ENCODE results near the gene ELP1.
"Not testable (repeated sequence)": the region's sequence is repeated elsewhere in the genome, so short reads cannot be mapped to it uniquely, and the experiment has no call there.

Gene ELP1

DNA sequence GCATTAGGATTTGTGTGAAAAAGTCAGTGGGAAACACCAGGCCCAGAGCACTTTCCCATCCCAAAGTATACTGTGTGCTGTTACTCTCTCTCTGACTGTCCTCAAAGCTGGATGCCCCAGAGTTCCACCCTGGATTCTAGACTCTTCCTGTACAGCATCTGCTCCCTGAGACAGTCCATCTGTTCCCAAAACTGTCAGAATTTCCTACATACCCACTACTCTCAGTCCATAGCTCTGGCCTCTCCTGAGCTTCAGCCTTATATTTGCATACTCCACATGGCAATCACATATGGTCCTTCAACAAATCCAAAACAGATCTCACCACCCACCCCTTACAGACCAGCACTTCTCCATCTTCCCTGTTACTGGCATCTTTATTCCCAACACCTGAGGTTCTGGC is 9.5 kb downstream of the ELP1 start:
- DNase-seq (ENCODE audit: low read depth, low spot score), result no peak

DNA sequence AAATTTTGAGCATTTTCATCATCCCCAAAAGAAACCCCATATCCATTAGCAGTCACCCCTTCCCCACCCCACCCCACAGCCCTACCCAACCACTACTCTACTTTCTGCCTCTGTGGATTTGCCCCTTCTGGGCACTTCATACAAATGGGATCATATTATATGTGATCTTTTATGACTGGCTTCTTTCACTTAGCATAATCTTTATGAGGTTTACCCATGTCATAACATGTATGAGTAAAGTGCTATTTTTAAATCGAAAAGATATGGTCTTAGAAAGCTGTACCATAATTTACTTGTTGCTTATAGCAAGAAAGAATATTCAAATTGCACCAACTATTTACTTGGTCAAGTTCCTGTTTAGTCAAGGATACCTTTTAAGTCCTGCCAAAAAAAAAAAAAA is 12.7 kb downstream of the ELP1 start:
- no peak for DNase-seq (ENCODE audit: low read depth, low spot score)

DNA sequence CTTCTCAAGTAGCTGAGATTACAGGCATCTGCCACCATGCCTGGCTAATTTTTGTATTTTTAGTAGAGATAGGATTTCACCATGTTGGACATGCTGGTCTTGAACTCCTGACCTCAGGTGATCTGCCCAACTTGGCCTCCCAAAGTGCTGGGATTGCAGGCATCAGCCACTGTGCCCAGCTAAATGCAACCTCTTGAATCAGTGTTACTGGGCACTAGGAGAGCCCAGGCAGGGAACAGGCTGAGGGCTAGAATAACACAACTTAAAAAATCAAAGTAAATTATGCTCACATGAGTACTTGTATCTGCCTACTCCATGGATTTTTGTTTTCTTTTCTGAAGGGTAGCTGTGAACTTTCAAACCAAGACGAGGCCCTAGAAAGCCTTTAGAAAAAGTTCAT is 13.5 kb downstream of the ELP1 start:
- DNase-seq (ENCODE audit: low read depth, low spot score), result not testable (repeated sequence)

DNA sequence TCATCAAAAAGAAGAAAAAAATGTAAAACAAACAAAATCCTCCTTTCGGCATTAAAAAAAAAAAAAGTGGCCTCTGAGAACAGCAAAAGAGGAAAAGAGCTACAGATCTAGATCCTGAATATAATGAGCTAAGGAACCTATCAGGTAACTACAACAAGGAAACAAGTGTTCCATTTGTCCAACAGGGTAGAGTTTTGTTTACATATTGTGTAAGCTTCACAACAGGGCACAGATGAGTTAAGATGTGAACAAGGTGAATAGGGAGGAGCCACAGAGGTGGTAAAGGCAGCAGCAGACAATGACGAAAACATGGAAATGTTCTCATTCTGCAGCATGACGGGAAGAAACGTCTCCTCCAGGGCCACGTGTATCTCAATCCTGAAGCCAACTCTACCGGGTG is 14.4 kb downstream of the ELP1 start:
- no peak for DNase-seq (ENCODE audit: low read depth, low spot score)

DNA sequence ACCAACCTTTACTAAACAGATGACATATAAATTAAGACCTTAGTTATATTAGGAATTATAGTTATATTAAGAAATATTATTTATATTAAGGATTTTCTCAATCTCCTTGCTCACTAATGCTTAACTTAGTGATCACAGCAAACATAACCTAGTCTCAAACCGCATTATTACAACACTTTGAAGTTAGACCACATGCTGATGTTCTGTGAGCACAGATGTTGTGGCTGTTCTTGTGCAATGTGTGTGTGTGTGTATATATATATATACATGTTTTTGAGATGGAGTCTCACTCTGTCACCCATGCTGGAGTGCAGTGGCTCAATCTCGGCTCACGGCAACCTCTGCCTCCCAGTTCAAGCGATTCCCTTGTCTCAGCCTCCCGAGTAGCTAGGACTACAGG is 20.5 kb downstream of the ELP1 start:
- DNase-seq (ENCODE audit: low read depth, low spot score), result no peak

DNA sequence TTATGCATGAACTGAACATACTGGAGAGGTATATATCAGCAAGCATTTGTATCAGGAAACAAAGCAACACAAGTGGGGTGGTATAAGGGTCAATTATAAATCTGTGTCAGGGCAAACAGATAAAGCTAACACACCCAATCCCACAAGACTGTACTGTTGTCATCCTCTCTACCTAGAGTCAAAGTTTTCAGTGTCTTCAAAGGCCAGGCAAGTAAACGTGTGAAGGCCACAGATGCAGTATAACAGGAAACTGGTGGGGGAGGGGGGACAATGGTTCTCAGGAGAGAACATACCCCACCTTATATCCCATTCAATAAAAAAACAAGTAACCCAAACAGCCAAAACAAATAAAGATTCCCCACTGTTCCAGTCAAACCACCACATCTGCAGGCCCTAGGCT is 22.1 kb downstream of the ELP1 start:
- DNase-seq (ENCODE audit: low read depth, low spot score), result no peak

DNA sequence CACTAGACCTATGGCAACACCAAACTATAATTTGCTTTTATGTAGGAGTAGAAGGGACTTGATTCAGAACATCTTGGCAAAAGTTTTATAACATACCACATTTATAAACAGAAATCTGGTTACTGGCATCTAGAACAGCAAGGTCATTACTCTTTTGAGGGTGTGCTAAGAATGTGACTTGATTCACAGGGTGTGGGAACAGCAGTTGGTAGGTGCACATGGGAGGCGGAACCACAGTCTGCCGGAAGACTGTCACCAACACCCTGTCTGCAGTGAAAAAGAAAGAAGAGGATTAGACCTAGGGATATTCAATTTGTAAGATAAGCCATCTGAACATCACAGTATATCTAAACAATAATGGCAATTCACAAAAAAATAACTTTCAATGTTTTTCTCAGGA is 23.0 kb downstream of the ELP1 start:
- DNase-seq (ENCODE audit: low read depth, low spot score), result no peak

DNA sequence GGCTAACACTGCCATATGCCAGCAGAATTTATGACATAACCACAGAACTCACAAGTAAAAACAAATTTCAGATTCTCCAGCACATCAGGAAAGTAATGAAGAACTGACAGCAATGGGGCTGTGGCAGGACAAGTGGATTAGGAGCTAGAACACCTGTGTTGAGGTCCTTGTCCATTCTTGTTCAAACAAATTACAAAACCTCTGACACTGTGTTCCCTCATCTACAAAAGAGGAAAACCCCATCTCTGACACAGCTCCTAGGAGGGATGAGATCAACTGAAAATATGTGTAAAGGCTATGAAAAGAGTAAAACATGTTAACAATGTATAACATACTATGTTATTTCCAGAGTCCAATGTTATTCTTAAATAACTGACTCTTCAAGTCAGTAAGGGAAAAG is 23.5 kb downstream of the ELP1 start:
- no peak for DNase-seq (ENCODE audit: low read depth, low spot score)

DNA sequence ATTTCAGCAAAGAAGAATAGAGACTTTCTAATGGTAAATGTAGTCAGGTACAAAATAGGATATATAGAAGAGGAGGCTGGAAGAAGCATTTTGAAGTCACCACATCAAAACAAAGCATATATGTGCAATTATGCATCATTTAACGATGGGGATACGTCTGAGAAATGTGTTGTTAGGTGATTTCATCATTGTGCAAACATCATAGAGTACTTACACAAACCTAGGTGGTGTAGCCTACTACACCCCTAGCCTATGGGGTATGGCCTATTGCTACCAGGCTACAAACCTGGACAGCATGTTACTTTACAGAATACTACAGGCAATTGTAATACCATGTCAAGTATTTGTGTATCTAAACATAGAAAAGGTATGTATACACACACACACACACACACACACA is 28.4 kb downstream of the ELP1 start:
- no peak for DNase-seq (ENCODE audit: low read depth, low spot score)

DNA sequence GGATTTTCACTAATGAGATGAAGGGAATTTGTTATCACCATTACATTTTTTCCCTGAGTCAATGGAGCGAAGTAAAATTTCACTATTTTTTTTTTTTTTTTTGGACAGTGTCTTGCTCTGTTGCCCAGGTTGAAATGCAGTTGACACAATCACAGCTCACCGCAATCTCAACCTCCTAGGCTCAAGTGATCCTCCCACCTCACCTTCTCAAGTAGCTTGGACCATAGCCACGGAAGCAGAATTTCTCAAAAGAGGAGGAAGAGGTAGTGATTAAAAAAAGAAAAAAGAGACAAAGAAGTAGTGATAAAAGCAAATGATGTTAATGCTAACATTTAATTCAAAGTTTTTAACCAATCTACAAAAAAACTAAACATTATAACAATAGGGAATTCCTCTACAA is 29.8 kb downstream of the ELP1 start:
- no peak for DNase-seq (ENCODE audit: low read depth, low spot score)

DNA sequence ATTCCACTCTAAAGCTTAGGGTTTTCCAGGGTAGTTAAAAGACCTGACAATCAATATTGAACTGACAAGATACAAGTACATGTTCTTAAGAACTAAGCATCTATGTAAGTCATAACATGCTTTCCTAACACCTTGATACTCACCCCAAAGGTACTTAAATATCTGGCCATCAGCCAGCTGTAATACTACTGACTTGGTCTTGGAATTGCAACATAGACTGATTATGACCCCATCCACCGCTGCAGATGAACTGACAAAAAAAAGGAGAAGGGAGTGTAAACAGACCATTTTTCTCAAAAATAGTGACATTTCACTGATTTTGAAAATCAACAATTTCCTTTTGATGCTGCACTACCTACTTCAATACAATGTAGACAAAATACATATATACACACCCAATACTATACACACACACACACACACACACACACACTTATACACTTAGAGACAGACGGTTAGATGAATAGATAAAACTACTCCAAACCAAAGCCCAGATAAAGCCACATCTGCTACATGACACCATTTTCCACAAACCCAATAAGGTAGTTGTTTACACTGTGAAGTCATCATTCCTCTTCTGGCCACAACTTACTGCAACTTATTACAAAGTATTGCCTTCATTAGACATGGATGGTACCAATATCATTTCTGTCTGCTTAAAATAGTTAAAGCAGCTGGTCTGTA is 30.4 kb downstream of the ELP1 start:
- DNase-seq (ENCODE audit: low read depth, low spot score), result no peak

DNA sequence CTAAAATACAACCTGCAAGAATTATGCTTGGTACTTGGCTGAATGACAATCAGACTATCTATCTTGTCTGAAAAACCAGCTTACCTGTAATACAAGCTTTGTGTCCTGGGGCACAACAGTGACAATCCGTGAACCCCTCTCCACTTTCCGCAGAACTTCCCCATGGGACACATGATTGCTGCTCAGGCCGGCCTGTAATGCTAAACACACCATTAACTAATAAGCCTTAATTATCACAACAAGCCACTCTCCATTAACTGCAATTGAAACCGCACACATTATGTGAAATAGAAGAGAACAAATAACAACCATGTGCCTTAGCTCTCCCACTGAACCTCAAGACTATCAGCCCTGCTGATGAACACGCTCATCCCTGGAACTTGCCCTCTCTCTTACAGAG is 33.7 kb downstream of the ELP1 start:
- DNase-seq (ENCODE audit: low read depth, low spot score), result no peak

DNA sequence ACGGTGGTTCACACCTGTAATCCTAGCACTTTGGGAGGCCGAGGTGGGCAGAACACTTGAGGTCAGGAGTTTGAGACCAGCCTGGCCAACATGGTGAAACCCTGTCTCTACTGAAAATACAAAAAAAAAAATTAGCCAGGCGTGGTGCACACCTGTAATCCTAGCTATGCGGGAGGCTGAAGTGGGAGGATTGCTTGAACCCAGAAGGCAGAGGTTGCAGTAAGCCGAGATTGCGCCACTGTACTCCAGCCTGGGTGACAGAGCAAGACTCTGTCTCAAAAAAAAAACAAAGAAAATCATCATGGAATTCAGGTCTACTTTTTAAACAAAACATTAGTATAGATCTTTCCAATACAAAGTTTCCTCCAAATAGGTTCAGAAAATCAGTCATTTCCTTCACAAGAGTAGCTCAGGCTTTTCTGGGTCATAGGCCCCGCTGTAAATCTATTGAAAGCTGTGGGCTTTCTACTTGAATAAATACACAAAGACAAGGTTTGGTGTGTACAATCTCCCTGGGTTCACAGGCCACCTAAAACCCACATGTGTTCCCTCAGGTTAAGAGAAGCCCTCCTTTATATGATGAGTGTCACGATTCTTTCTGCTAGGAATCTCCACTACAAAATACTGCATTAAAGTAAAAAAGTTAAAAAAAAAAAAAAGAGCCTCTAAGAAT is 34.8 kb downstream of the ELP1 start:
- DNase-seq (ENCODE audit: low read depth, low spot score), result not testable (repeated sequence)

DNA sequence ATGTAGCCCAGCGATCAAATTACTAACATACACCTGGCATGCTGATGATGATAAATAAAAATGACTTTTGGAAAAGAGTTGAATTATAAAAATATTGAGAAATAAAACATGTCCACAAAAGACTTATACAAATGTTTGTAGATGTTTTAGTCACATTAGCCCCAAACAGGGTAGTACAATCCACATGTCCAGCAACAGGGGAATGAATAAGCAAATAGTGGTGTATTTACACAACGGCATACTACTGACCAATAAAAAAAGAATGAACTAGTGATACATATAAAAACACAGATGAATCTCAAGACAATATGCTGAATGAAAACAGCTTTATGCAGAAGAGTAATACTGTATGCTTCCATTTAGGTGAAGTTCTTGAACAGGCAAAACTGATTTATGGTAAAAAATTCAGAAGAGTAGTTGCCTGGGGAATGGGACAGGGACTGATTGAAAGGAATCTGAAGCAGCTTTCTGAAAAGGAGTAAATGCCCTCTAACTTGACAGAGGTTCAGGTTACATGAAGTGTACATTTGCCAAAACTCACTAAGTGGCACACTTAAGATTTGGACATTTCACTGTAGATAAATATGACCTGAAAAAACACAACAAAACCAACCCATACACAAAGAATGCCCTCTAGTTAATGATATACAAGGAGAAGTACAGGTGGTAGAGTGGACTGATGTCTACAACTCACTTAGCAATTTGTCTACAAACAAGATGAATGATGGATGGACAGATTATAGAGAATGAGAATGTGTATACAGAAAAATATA is 36.4 kb downstream of the ELP1 start:
- no peak for DNase-seq (ENCODE audit: low read depth, low spot score)

DNA sequence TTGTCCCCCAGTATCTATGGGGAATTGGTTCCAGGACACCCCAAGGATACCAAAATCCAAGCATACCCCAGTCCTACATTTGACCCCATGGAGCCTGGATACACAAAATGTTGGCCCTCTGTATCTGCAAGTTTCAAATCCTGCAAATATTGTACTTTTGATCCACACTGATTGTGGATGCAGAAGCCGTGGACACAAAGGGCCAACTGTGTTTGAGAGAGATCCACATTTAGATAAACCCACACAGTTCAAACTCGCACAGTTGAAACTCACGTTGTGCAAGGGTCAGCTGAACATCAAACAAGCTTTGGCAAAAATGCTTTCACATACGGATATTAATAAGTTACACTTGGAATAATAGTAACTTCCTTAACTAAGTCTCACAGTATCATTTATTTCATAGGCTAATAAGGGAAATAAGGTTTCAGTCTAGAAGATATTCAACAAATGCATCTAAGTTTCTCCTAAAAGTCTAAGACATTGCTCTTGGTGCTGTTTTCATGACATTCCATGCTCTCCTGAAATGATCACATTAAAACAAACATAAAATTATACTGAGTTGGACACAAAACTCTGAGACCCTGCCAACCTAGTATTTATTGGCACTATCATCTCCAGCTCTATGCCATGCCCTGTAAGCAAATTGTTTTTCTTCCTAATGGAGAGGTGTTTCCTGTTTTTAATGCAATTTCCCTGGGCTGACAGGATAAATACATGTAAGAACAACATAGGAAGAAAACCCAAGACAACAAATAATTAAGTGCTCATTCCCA is 39.5 kb downstream of the ELP1 start:
- DNase-seq (ENCODE audit: low read depth, low spot score), result no peak

DNA sequence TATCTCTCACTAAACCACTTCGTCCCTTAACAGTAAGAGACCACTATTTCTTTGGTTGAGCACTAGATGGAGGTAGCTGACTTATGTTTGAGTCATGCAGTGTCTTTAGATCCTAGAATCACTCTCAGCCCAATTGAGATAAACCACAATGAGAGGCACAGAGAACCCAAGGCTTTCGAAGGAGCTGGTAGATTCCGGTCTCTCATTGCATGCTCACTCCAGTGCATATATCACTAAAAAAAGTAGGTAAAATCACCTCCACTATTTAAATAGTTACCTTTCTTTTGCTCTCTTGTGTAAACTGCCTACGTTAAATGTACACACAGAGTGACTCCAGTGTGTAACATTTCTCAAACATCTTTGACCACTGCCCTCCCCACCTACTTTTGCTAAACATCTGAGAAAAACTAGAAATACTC is 44.3 kb downstream of the ELP1 start:
- no peak for DNase-seq (ENCODE audit: low read depth, low spot score)

DNA sequence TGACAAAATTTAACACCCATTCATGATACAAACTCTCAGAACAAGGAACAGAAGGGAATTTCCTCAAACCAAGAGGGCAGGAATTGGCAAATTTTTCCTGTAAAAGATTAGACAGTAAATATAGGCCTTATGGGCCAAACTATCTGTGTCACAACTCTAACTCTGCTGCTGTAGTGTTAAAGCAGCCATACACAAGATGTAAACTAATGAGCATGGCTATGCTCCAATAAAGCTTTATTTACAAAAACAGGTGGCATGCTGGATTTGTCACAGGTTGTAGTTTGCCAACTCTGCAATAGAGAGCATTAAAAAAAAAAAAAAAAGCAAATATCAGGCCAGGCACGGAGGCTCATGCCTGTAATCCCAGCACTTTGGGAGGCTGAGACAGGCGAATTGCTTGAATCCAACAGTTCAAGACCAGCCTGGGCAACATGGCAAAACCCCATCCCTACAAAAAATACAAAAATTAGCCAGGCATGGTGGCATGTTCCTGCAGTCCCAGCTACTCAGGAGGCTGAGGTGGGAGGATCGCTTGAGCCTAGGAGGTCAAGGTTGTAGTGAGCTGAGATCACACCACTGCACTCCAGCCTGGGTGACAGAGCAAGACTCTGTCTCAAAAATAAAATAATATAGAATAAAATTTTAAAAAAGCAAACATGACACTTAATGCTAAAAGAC is 47.2 kb downstream of the ELP1 start:
- not testable (repeated sequence) for DNase-seq (ENCODE audit: low read depth, low spot score)

DNA sequence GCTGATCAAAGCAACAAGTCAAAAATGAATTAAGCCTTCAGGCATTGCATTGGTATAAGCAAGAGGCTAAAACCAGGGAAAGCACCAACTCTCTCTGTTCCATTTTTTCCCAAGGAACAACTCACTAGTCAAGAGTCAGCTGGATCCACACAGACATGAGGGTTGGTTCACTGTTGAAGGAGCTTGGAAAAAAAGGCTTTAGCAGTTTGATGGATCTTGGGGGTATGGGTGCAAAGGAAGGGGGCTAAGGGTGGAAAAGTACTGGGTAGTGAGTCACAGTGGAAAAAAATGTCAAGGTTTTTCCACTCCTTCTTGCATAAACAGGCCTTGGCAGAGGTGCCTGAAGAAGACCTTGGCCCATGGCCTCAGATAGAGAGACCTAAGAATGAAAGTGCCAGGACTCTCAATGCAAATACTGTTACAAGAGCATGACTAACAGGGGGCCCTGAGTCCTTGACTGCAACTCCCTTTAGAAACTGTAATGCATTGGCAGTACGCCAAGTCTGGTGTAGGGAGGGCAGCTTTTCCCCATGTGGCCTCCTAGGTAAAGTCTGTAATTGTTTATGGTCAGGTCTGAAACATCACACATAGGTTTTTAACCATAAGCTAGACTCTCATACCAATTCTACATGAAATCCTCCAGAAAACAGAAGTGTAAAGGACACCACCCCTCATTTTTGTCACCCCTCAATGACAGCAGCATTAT is 48.1 kb downstream of the ELP1 start:
- DNase-seq (ENCODE audit: low read depth, low spot score), result peak; percentile 26

DNA sequence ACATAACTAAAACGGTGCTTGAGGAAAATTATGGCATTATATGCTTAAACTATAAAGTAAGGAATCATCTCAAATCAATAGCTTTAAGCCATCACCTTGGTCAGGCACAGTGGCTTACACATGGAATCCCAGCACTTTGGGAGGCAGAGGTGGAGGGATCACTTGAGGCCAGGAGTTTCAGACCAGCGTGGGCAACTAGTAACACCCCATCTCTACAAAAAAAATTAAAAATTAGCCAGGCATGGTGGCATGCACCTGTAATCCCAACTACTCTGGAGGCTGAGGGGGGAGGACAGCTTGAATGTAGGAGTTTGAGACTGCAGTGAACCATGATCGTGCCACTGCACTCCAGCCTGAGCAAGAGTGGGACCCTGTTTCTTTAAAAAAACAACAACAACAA is 49.2 kb downstream of the ELP1 start:
- no peak for DNase-seq (ENCODE audit: low read depth, low spot score)

DNA sequence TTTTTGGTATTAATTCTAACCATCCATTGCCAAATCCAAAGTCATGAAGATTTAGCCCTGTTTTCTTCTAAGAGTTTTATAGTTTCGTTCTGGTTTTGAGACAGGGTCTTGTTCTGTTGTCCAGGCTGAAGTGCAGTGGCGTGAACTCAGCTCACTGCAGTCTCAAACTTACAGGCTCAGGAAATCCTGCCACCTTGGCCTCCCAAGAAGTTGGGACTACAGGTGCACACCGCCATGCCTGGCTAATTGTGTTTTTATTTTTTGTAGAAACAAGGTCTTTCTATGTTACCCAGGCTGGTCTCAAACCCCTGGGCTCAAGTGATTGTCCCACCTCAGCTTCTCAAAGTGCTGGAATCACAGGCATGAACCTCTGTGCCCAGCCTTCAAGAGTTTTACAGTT is 50.8 kb downstream of the ELP1 start:
- DNase-seq (ENCODE audit: low read depth, low spot score), result no peak

Data from smooth muscle cell of the brain vasculature (primary cell).